Endothelial cell of hepatic sinusoid (primary cell): Measurements from ENCODE around the gene MRPL12.
"Not testable (repeated sequence)": the region's sequence is repeated elsewhere in the genome, so short reads cannot be mapped to it uniquely, and the experiment has no call there.

Source experiments
- in situ Hi-C: cut with HindIII; loops from 2 replicates; pipeline ENCODE4 v1.10.0; 2017; ENCODE audit warnings: low sequenced_read_pairs

Gene MRPL12

DNA sequence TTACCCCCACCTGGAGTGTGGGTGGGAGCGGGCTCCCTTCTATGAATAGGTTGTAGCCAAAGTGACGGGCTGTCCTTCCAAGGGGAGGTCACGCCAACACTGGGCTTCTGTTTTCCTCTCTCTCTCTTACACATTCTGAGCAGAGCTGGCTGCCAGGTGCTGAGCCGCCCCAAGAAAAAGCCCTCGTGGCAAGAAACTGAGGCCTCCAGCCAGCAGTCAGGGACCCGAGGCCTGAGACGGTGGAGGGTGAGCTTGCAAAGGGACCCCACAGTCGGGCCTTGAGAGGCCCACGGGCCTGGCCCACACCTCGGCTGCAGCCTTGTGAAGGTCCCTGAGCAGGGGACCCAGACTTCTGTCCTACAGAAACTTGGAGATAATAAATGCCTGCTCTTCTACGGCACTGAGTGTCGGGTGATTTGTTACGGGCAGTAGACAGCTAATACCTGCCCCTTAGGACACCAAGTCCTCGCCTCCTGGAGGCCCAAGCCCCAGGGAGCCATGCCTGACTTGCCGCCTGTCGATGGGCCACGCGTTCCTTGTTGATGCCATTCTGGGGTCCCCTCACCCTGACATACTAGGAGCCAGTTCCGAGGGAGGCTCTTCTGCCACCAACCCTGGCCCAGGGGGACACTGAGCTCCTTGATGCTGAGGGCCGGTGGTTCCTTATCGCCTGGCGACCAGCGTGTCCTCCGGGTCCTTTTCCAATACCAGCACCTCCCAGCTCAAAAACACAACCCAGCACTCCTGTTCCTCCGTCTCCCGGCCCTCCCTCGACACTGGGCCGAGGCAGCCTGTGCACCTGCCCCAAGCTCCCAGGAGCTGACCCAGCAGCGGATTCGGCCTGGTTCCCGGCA, 35.0 kb downstream of the MRPL12 start:
- in situ Hi-C loops: no loop called here

DNA sequence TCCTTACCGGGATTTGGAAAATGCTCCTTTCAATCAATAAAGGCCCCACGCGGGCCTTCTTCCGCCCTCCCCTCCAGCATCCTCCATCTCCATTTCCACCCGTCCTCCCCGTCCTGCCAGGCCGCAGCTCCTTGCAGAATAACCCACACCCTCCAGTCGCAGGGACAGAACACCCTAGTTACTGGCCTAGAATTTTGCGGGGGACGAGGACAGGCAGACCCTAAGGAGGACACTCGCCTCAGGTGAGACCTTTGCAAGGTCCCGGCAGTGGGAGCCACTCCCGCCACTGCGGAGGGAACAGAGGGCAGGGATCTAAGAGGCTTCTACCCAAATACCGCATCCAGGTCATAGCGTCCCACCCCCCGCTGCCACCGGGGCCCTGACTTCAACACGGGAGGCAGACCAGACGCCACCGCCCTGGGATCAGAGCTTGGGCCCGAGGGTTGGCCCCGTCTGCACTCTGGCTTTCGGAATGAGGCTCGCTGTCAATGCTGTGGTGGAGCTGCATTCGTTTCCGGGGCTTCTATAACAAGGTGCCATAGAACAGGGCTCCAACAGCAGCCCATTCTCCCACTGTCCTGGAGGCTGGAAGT, 35.7 kb downstream of the MRPL12 start:
- in situ Hi-C loops: no loop called here

DNA sequence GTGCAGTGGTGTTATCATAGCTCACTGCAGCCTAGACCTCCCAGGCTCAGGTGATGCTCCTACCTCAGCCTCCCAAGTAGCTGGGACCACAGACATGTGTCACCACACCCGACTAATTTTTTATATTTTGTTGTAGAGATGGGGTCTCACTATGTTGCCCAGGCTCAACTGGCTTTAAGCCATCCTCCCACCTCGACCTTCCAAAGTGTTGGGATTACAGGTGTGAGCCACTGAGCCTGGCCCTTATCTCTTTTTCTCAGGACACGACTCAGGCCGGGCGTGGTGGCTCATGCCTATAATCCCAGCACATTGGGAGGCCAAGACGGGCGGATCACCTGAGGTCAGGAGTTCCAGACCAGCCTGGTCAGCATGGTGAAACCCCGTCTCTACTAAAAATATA, 36.4 kb downstream of the MRPL12 start:
- in situ Hi-C loops: not testable (repeated sequence)

DNA sequence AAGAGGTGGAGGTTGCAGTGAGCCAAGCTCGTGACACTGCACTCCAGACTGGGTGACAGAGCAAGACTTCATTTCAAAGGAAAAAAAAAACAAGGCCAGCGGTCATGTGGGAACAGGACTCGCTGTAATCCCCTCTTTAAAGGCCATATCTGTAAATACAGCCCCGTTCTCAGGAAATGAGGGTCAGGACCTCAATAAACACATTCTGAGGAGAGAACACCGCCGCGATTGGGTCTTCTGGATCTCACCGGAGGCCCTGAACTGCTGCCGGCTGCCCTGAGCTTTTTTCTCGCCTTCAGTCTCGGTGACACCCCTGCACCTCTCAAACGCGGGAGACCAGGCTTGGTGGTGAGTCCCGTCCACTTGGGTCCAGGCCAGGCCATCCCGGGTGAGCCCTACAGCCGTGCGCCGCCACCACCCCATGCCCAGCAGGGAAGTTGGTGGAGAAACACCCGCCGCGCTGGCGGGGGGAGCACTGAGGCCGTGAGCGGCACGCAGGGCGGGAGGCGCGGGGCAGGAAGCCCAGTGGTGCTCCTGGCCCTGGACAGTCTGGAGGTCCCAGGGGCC, 37.3 kb downstream of the MRPL12 start:
- in situ Hi-C loops: no loop called here

DNA sequence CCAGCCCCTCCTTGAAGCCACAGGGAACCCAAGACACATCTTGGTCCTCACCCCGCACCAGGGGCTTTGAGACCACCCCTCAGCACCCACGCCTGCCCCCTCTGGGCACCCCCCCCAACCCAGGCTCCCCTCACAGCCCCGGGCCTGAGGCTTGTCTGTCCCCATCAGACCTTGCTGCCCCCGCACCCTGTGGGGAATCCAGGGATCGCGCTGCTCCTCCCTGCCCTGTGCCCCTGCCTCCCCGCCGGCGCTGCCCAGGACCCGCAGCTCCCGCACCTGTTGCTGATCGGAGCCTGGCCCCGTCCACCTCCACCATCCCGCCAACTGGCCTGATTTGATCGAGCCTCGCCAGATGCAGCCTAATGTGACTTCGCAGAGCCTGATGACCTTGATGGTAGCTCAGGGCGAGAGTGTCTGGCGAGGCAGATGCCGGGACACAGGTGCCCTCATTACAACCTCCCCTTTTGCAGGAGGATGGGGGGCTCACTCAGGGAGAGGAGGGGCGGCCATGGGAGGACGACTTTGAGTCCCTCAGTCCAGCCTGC, 38.0 kb downstream of the MRPL12 start:
- in situ Hi-C loops: no loop called here

DNA sequence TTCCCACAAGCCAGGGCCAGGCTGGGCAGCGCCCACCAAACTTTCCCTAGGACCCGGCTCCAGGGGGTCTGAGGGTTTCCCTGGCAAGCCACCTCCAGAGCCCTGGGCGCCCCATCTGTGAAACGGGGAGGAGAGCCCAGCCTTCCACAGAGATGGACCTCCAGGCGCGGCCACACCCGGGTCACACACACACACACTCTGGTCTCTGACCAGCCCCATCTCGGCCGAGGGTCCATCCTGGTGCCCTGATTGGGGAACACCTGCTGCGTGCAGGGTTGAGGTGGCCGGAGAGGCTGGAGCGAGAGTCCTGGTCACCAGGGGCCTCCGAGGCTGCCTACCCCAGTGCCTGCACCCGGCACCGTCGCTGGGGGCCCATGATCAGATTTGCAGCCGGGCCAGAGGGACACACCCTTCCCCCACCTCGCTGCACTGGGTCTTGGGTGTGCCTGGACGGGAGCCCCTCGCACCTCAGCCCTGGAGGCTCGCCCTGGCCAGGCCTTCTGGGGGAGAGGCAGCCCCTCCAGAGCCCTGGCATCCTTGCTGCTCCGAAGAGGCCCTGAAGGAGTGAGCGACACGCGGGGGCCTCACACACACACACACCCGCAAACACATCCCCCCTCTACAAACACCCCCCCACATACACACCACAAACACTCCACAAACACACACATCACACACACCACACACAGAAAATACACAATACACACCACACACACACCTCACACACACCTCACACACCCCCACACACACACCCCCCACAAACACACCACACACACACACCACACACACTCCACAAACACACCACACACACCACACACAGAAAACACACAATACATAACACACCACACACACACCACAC, 38.7 kb downstream of the MRPL12 start:
- in situ Hi-C loops: no loop called here
